GM23248 (cell line): ENCODE measurements around the gene FBN1.

ENCODE experiments used
- EZH2 ChIP-seq: fragments of 200-600 bp; sonication (generic); IDR thresholded peaks from 2 replicates; pipeline ENCODE4 v1.6.1; 2018; ENCODE audit warnings: antibody characterized with exemption, mild to moderate bottlenecking; ENCODE audit not compliant: insufficient read depth, poor library complexity, severe bottlenecking
- EZH2phosphoT487 ChIP-seq: fragments of 200-600 bp; sonication (generic); IDR thresholded peaks from 2 replicates; pipeline ENCODE4 v1.6.1; 2018; ENCODE audit warnings: antibody characterized with exemption, moderate library complexity, mild to moderate bottlenecking, low read depth; ENCODE audit not compliant: insufficient read depth

- TF ChIP-seq EZH2 (no peak), EZH2phosphoT487 (no peak)
These were observed 165.8 kb downstream of the FBN1 start for GRCh38 chr15:48479751-48480150.
